Right lobe of liver (tissue), 4 donors: ENCODE measurements around the gene KAZN.

Experiments used
- POLR2A ChIP-seq: fragments of 450-650 bp; IDR thresholded peaks from one replicate; pipeline ENCODE4 v1.6.1; 2017; ENCODE audit warnings: antibody characterized with exemption, mild to moderate bottlenecking
- TF ChIP-seq, protein P1 (sequence below), 4 donors: fragments of 200-600 bp in 3 of 4; fragments of 450-650 bp in 1 of 4; IDR thresholded peaks; one replicate each; pipeline versions ENCODE4 v1.5.1 to v1.8.0; 2016 to 2022; ENCODE audit warnings: antibody characterized with exemption in 4 of 4, mild to moderate bottlenecking in 2 of 4
- donor health status: DM: no; HTN: no; CAD: no.
- donor health status: DM: no; HTN: no; CAD: no.
- donor health status: DM: no; HTN: yes; CAD: no.

DNA sequence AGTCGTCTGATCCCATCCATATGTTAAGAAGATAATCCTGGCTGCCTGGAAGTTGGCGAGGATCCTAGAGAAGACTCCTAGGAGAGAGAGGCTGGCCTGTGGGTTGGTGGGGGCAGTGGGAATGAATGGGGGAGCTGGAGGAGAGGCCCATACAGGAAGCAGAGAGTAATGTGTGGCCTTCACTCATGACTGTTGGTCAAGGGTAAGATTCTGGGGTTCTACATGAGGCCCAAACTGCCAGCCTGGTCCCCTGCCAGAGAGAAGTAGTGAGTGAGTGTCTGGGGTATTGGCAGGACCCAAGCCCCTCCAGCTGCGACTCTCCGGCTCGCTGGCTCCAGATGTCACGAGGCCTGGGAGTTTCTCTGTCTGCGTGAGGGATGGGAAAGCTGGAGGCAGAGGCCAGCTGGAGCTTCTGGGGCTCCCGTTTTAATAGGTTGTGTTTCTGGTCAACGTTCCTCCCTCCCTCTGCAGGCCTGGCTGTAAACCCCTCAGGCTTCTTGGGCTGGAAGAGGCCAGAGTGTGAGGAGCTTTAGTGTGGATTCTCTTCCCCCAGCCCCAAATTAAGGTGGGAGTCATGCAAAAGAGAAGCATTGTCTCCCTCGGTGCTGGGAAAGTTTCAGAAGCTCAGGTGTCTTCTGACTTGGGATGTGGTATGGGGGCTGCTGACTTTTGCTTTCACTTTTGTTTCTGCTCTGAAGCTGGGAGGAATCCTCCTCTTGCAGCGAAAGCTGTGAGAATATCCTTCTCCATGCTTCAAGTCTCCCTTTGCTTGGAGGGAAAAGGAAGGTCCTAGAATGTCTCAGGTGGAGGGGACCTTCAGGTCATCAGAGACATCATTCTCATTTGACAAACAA lies 557.6 kb downstream of the KAZN start:
- TF ChIP-seq, protein P1, sequence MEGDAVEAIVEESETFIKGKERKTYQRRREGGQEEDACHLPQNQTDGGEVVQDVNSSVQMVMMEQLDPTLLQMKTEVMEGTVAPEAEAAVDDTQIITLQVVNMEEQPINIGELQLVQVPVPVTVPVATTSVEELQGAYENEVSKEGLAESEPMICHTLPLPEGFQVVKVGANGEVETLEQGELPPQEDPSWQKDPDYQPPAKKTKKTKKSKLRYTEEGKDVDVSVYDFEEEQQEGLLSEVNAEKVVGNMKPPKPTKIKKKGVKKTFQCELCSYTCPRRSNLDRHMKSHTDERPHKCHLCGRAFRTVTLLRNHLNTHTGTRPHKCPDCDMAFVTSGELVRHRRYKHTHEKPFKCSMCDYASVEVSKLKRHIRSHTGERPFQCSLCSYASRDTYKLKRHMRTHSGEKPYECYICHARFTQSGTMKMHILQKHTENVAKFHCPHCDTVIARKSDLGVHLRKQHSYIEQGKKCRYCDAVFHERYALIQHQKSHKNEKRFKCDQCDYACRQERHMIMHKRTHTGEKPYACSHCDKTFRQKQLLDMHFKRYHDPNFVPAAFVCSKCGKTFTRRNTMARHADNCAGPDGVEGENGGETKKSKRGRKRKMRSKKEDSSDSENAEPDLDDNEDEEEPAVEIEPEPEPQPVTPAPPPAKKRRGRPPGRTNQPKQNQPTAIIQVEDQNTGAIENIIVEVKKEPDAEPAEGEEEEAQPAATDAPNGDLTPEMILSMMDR (IDR thresholded peaks at IDR 0.05), result no peak
- TF ChIP-seq POLR2A, result no peak
